Activated CD4-positive, alpha-beta T cell treated with anti-CD3 and anti-CD28 coated beads, Interleukin-2, amount 50 U/mL, for 48 hours (primary cell): ENCODE measurements around the gene GINS1.
"Not testable (repeated sequence)": the region's sequence is repeated elsewhere in the genome, so short reads cannot be mapped to it uniquely, and the experiment has no call there.

Source experiments
- DNase-seq, 2 experiments: peaks; one replicate each; pipeline ENCODE4 v3.0.0-alpha.2; 2020

GINS1 gene

DNA sequence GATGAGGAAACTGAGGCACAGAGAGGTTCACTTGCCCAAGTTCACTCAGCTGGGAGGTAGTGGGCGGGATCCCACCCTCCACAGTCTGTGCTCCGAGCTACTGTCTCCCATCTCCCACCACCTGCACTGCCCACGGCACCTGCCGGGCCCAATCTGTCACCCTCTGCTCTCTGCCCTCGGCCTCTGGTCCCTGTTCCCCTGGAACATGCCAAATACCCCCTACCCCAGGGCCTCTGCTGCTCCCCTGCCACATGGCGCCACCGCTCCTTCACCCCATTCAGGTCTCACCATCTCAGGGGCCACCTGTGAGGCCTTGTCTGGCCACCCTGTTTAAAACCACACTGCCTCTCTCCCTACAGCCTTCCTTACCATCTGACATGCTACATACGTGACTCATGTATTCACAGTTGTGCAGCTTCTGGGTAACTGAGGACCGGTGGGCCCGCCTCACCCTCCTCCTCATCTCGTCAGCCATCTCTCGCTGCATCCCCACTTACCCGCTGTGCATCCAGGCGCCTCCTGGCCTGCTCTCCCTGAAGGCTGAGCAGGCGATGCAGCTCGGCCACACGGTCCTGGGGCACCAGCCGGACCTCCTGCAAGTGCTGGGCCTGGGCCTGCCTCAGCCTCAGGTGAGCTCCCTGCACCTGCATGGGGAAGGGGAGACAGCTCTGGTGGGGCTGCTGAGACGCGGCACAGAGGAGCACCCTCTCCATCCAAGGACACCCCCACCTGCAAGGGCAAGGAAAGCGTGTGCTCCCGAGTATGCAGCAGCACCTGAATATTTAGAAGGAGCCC lies 50.6 kb downstream of the GINS1 start:
- DNase-seq, result no peak

DNA sequence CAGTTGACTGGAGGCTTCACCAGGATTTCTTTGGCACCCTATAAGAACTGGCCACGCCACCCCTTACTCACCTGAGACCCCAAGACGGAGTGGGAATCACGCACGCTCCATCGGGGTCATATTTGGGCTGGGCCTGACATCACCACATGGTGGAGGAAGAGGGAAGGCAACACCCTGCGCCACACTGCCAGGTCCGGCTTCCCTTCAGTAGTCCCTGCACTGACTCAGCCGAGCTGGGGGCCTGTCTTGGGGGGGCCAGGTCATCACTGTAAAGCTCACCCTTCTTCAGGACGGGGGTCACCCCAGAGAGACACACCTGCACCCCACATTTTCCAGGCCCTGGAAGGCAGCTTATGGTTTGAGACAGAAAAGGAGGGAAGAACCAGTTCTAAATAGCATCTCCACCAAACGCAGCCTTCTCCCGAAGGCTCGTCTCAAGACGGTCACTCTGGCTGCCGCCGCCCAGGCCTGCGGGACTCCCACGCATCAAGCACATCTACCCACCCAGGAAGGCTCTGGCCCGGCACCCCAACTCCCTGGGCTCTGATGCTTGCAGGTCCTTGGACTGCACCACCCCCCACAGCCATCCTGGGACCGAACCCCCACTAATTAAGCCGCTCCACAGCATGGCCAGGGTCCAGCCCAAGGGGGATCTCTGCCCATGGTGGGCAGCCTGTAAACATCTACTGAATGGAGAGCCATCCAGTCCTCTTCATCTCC lies 51.8 kb downstream of the GINS1 start:
- no peak for DNase-seq

GRCh38 chr20:25459916-25460535 lies 52.6 kb downstream of the GINS1 start:
- no peak for DNase-seq

DNA sequence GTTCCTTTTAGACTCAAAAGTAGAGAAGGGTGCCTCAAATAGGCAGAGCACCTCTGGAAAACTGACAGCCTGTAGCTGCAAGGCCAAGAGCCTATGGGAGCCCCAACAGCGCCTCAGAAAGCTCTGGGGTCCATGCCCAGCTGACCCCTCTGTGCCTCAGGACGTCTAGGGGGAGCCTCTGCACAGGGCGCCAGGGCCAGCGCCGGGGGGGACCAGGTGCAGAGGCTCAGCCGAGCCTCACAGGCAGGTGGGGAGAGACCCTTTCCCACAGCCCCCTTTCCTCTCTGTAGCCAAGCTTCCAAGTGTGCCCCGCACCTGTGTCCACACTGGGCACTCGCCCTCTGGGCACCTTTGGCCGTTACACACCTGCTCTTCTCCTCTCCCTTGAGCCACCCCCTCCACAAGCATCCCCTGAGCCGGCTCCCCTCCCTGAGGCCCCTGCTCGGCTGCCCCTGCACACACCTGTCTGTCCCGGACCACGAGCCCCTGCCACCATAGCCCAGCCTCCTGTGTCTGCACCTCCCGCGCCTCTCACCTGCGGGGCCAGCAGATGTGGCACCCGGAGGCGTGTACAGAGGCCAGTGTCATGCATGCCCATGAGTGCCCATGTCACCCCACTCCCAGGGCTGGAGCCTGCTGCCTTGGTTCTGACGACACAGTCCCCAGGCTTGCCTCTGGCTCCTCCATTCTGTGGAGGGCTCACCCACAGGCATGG lies 53.2 kb downstream of the GINS1 start:
- no peak for DNase-seq

GRCh38 chr20:25461281-25461650 lies 53.8 kb downstream of the GINS1 start:
- no peak for DNase-seq

GRCh38 chr20:25461786-25462545 lies 54.5 kb downstream of the GINS1 start:
- DNase-seq, result no peak

GRCh38 chr20:25464501-25465242 lies 57.2 kb downstream of the GINS1 start:
- DNase-seq, result no peak

DNA sequence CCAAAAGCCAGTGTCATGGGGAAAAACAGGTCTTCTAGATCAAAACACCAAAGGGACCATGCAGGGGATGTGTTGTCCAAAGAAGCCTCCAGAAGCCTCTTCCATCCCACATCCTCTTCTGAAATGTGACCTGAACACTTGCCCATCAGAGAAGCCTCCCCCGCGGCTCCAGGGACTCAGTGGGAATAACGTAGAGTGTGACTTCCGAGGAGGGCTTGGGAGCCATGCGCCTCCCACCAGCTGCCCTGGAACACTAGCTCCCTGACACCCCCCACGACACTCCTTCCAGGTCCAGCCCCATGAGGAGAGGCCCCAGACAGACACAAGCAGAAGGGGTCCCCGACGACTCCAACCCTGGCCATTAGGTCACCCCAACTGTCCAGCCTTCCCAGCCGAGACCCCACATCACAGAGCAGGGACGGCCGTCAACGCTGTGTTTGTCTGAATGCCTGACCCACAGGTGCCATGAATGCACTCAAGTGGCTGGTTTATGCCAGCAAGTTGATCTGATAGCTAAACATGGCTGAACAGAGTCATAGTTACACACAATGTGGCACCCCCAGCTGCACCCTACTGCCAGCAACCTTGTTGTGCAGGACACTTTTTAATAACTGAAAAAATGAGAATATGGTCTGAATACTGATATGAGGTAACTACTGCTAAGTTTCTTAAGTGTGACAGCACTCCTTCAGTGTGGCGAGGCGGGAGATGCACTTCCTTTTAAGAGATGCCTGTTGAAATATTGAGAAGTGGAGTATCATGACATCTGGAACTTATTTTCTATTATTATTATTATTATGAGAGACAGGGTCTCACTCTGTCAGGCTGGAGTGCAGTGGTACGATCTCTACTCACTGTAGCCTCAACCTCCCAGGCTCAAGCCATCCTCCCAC lies 58.0 kb downstream of the GINS1 start:
- no peak for DNase-seq

DNA sequence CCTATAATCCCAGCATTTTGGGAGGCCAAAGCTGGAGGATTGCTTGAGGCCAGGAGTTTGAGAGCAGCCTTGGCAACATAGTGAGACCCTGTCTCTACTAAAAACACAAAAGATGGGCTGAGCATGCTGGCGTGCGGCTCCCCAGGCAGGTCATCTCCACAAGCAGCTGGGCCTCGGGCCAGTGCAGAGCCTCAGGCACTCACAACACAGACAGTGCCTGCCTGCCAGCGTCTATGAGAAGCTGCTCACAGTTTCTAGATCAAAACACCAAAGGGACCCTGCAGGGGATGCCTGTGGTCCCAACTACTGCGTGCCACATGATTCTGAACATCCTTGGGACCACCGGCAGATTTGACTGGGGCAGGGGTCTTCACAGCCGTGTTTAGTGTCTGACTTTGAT lies 59.4 kb downstream of the GINS1 start:
- DNase-seq, result no peak

- no peak for DNase-seq
These were observed 60.0 kb downstream of the GINS1 start for GRCh38 chr20:25467441-25467840.

DNA sequence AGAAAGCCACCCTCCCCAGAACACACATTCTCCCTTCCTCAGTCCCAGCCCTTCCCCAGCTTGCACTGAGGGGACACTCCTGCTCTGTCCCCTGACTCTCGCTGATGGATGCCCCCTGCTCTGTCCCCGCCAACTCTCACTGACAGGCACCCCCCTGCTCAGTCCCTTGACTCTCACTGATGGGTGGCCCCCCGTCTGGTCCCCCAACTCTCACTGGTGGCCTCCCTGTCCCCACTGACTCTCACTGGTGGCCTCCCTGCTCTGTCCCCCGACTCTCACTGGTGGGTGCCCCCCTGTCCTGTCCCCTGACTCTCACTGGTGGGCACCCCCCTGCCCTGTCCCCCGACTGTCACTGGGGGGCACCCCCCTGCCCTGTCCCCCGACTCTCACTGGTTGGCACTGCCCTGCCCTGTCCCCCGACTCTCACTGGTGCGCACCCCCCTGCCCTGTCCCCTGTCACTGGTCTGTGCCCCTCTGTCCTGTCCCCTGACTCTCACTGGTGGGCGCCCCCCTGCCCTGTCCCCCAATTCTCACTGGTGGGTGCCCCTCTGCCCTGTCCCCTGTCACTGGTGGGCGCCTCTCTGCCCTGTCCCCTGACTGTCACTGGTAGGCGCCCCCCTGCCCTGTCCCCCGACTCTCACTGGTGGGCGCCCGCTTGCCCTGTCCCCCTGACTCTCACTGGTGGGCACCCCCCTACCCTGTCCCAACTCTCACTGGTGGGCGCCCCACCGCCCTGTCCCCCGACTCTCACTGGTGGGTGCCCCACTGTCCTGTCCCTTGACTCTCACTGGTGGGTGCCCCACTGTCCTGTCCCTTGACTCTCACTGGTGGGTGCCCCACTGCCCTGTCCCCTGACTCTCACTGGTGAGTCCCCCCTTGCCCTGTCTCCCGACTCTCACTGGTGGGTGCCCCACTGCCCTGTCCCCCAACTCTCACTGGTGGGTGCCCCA lies 60.9 kb downstream of the GINS1 start:
- no peak for DNase-seq

- no peak for DNase-seq
These were observed 62.1 kb downstream of the GINS1 start for GRCh38 chr20:25469558-25469957.

GRCh38 chr20:25470045-25470444 lies 62.6 kb downstream of the GINS1 start:
- peak; percentile 39 to 53 for DNase-seq

- no peak for DNase-seq
These were observed 63.5 kb downstream of the GINS1 start for GRCh38 chr20:25471020-25471419.

- not testable (repeated sequence) for DNase-seq
These were observed 65.8 kb downstream of the GINS1 start for GRCh38 chr20:25473297-25473696.

- DNase-seq, result no peak
These were observed 68.9 kb downstream of the GINS1 start for GRCh38 chr20:25476106-25477013.

DNA sequence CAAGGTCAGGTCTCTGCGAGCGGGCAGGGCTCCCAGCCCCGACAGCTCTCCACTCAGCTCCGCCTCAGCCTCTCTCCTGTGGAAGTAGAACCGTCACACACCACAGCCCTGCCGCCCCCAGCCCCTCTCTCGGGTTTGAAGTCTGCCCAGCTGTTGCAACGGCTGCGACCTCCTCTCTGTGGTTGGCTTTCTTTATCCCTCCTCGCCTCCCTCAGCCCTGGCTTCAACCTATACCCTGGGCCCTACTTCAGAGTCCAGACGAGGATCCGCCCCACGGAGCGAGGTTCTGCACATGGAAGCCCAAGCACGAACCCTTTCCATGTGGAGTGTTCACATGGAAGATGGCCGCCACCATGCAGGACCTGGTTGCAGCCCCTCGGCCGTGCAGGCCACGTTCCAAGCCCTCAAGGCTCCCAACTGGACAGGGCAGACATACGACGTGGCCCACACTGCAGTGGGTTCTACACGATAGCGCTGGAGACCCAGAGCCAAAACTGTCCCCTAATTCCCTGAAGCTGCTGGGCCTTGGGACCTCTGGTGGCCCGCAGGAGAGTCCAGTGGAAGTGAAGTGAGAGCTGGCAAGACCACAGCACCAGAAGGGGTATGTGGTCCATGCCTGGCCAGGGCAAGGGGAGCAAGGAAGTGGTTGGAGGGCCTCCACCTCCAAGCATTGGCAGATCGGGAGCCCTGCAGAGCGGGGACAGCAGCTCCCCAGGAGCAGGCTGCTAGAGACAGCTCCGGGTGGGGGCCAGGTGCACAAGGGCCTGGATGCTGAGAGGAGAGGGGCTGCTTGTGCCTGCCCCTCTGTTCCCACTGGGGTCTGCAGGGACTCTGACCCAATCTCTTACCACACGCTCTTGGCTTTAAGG lies 69.8 kb downstream of the GINS1 start:
- DNase-seq, result no peak
